Activated T-helper 2 cell treated with anti-CD3 and anti-CD28 coated beads, Interferon-gamma antibody, Interleukin-2, Interleukin-4, amounts not matched to agents 10 μg/mL and 5 μg/mL and 100 μg/mL, durations not matched to agents 14 hours and 24 hours and 36 hours (primary cell): ENCODE data around the gene MSH3. TPM values are rescaled to one million over a fixed set of nuclear protein-coding genes. Genes with fewer than 3 reads are reported as not detected.
A peak's percentile ranks its signal among the peaks of the same experiment; 100 is the strongest.
"Not testable (repeated sequence)": the region's sequence is repeated elsewhere in the genome, so short reads cannot be mapped to it uniquely, and the experiment has no call there.

Experiments used
- DNase-seq: peaks from one replicate; pipeline ENCODE4 v3.0.0; 2021; ENCODE audit warnings: low spot score
- H3K27ac Mint-ChIP-seq: one replicate; pipeline ENCODE4 v1.8.0; 2021; ENCODE audit warnings: mixed read lengths
- H3K27me3 Mint-ChIP-seq: one replicate; pipeline ENCODE4 v1.8.0; 2021; ENCODE audit warnings: low read depth, mixed read lengths
- H3K36me3 Mint-ChIP-seq: one replicate; pipeline ENCODE4 v1.8.0; 2021; ENCODE audit warnings: low read depth, mixed read lengths
- H3K4me1 Mint-ChIP-seq: one replicate; pipeline ENCODE4 v1.8.0; 2021; ENCODE audit warnings: low read depth, mixed read lengths
- H3K4me3 Mint-ChIP-seq: one replicate; pipeline ENCODE4 v1.8.0; 2021; ENCODE audit warnings: low read depth, mild to moderate bottlenecking, moderate library complexity, mixed read lengths
- H3K9me3 Mint-ChIP-seq: one replicate; pipeline ENCODE4 v1.8.0; 2021; ENCODE audit warnings: mixed read lengths
- intact Hi-C: fragments of 100-400 bp; cut with micrococcal nuclease; formaldehyde crosslinking; loops from one replicate; pipeline ENCODE4 v1.15.1; 2023
- total RNA-seq: library from RNA; stranded (reverse); gene quantifications from 2 replicates; pipeline ENCODE4 v1.2.3, GENCODE V29; 2022

Gene MSH3
- total RNA-seq, 1 donor from 2014 or later: 20.6 TPM

- intact Hi-C loops: loop anchor here (10.0 kb wide), 1 partner anchor 389 kb away; no protein-coding TSS in a partner anchor
- no peaks in the 10 kb centered on the region for H3K27me3 Mint-ChIP-seq
- peaks cover 73% of the 10 kb centered on the region for H3K36me3 Mint-ChIP-seq
- DNase-seq: no peak
- peaks cover 15% of the 10 kb centered on the region for H3K9me3 Mint-ChIP-seq
- no peak overlapping the region for H3K27ac Mint-ChIP-seq
- H3K4me3 Mint-ChIP-seq: no peak overlapping the region
- peaks cover 14% of the 10 kb centered on the region for H3K4me1 Mint-ChIP-seq
These were observed 61.4 kb downstream of the MSH3 start for GRCh38 chr5:80715887-80716286.

GRCh38 chr5:80720181-80720580 is 65.7 kb downstream of the MSH3 start:
- Mint-ChIP-seq H3K27ac (no peak overlapping the region), H3K4me1 (peaks cover 5% of the 10 kb centered on the region), H3K4me3 (no peak overlapping the region), H3K9me3 (peaks cover 22% of the 10 kb centered on the region), H3K36me3 (peaks cover 65% of the 10 kb centered on the region), H3K27me3 (no peaks in the 10 kb centered on the region)
- no peak for DNase-seq
- intact Hi-C loops: no loop called here

GRCh38 chr5:80722916-80723315 is 68.5 kb downstream of the MSH3 start:
- no peak overlapping the region for H3K4me3 Mint-ChIP-seq
- intact Hi-C loops: no loop called here
- no peak overlapping the region for H3K27ac Mint-ChIP-seq
- peaks cover 72% of the 10 kb centered on the region for H3K36me3 Mint-ChIP-seq
- no peaks in the 10 kb centered on the region for H3K27me3 Mint-ChIP-seq
- peaks cover 5% of the 10 kb centered on the region for H3K4me1 Mint-ChIP-seq
- H3K9me3 Mint-ChIP-seq: peaks cover 22% of the 10 kb centered on the region
- DNase-seq: no peak

GRCh38 chr5:80725446-80725845 is 71.0 kb downstream of the MSH3 start:
- peaks cover 11% of the 10 kb centered on the region for H3K9me3 Mint-ChIP-seq
- intact Hi-C loops: no loop called here
- peaks cover 70% of the 10 kb centered on the region for H3K36me3 Mint-ChIP-seq
- no peak overlapping the region for H3K27ac Mint-ChIP-seq
- no peak overlapping the region for H3K4me3 Mint-ChIP-seq
- DNase-seq: no peak
- no peaks in the 10 kb centered on the region for H3K27me3 Mint-ChIP-seq
- H3K4me1 Mint-ChIP-seq: peaks cover 3% of the 10 kb centered on the region

GRCh38 chr5:80736730-80737129 is 82.3 kb downstream of the MSH3 start:
- no peak overlapping the region for H3K27ac Mint-ChIP-seq
- DNase-seq: no peak
- peaks cover 58% of the 10 kb centered on the region for H3K36me3 Mint-ChIP-seq
- no peaks in the 10 kb centered on the region for H3K9me3 Mint-ChIP-seq
- no peaks in the 10 kb centered on the region for H3K27me3 Mint-ChIP-seq
- H3K4me3 Mint-ChIP-seq: no peak overlapping the region
- peaks cover 26% of the 10 kb centered on the region for H3K4me1 Mint-ChIP-seq
- intact Hi-C loops: no loop called here

GRCh38 chr5:80738466-80738865 is 84.0 kb downstream of the MSH3 start:
- Mint-ChIP-seq H3K36me3 (peaks cover 61% of the 10 kb centered on the region), H3K9me3 (no peaks in the 10 kb centered on the region), H3K27me3 (no peaks in the 10 kb centered on the region), H3K4me1 (peaks cover 26% of the 10 kb centered on the region), H3K4me3 (no peak overlapping the region), H3K27ac (no peak overlapping the region)
- intact Hi-C loops: no loop called here
- no peak for DNase-seq

- H3K36me3 Mint-ChIP-seq: peaks cover 59% of the 10 kb centered on the region
- peaks cover 26% of the 10 kb centered on the region for H3K4me1 Mint-ChIP-seq
- no peak for DNase-seq
- H3K27ac Mint-ChIP-seq: no peak overlapping the region
- H3K4me3 Mint-ChIP-seq: no peak overlapping the region
- H3K9me3 Mint-ChIP-seq: no peaks in the 10 kb centered on the region
- intact Hi-C loops: no loop called here
- H3K27me3 Mint-ChIP-seq: no peaks in the 10 kb centered on the region
These were observed 84.6 kb downstream of the MSH3 start for GRCh38 chr5:80739057-80739456.

- H3K36me3 Mint-ChIP-seq: peaks cover 60% of the 10 kb centered on the region
- H3K4me1 Mint-ChIP-seq: peaks cover 28% of the 10 kb centered on the region
- no peak overlapping the region for H3K27ac Mint-ChIP-seq
- H3K9me3 Mint-ChIP-seq: no peaks in the 10 kb centered on the region
- no peak for DNase-seq
- H3K27me3 Mint-ChIP-seq: no peaks in the 10 kb centered on the region
- no peak overlapping the region for H3K4me3 Mint-ChIP-seq
- intact Hi-C loops: no loop called here
These were observed 85.0 kb downstream of the MSH3 start for GRCh38 chr5:80739496-80739895.

- Mint-ChIP-seq H3K4me3 (no peak overlapping the region), H3K36me3 (peaks cover 61% of the 10 kb centered on the region), H3K27ac (no peak overlapping the region), H3K27me3 (no peaks in the 10 kb centered on the region), H3K9me3 (no peaks in the 10 kb centered on the region), H3K4me1 (peaks cover 31% of the 10 kb centered on the region)
- intact Hi-C loops: no loop called here
- DNase-seq: no peak
These were observed 85.4 kb downstream of the MSH3 start for GRCh38 chr5:80739898-80740297.

GRCh38 chr5:80740488-80740887 is 86.0 kb downstream of the MSH3 start:
- intact Hi-C loops, DNase-seq, H3K27me3 Mint-ChIP-seq, H3K4me3 Mint-ChIP-seq, H3K9me3 Mint-ChIP-seq, H3K27ac Mint-ChIP-seq: not testable (repeated sequence)
- H3K4me1 Mint-ChIP-seq: peaks cover 33% of the 10 kb centered on the region
- H3K36me3 Mint-ChIP-seq: peaks cover 64% of the 10 kb centered on the region

- no peaks in the 10 kb centered on the region for H3K27me3 Mint-ChIP-seq
- H3K4me1 Mint-ChIP-seq: peaks cover 33% of the 10 kb centered on the region
- no peaks in the 10 kb centered on the region for H3K9me3 Mint-ChIP-seq
- H3K27ac Mint-ChIP-seq: peak overlapping the region; percentile 0
- no peak for DNase-seq
- intact Hi-C loops: no loop called here
- H3K4me3 Mint-ChIP-seq: no peak overlapping the region
- peaks cover 66% of the 10 kb centered on the region for H3K36me3 Mint-ChIP-seq
These were observed 86.5 kb downstream of the MSH3 start for GRCh38 chr5:80740999-80741398.

GRCh38 chr5:80744149-80744548 is 89.7 kb downstream of the MSH3 start:
- H3K27ac Mint-ChIP-seq: no peak overlapping the region

GRCh38 chr5:80745490-80745889 is 91.0 kb downstream of the MSH3 start:
- intact Hi-C loops: no loop called here
- H3K4me1 Mint-ChIP-seq: peaks cover 16% of the 10 kb centered on the region

More at GRCh38 chr5:80744149-80744548, 89.7 kb downstream of the MSH3 start:
- no peaks in the 10 kb centered on the region for H3K9me3 Mint-ChIP-seq
- H3K4me3 Mint-ChIP-seq: no peak overlapping the region
- H3K36me3 Mint-ChIP-seq: peaks cover 80% of the 10 kb centered on the region
- DNase-seq: no peak
- peaks cover 18% of the 10 kb centered on the region for H3K4me1 Mint-ChIP-seq
- intact Hi-C loops: no loop called here
- no peaks in the 10 kb centered on the region for H3K27me3 Mint-ChIP-seq

GRCh38 chr5:80747922-80748321 is 93.5 kb downstream of the MSH3 start:
- Mint-ChIP-seq H3K4me3 (no peak overlapping the region), H3K27me3 (no peaks in the 10 kb centered on the region), H3K4me1 (peaks cover 7% of the 10 kb centered on the region), H3K36me3 (peaks cover 88% of the 10 kb centered on the region), H3K9me3 (peaks cover 11% of the 10 kb centered on the region), H3K27ac (no peak overlapping the region)
- DNase-seq: no peak
- intact Hi-C loops: no loop called here

More at GRCh38 chr5:80745490-80745889, 91.0 kb downstream of the MSH3 start:
- Mint-ChIP-seq H3K36me3 (peaks cover 85% of the 10 kb centered on the region), H3K27me3 (no peaks in the 10 kb centered on the region), H3K9me3 (peaks cover 5% of the 10 kb centered on the region), H3K4me3 (no peak overlapping the region), H3K27ac (no peak overlapping the region)
- no peak for DNase-seq
